Pancreas (tissue), 10 donors: ENCODE measurements around the gene ZMIZ2. TPM values are rescaled to one million over a fixed set of nuclear protein-coding genes. Genes with fewer than 3 reads are reported as not detected.
A peak's percentile ranks its signal among the peaks of the same experiment; 100 is the strongest.

Source experiments
- ATAC-seq, 4 donors: fragments of 200-7000 bp; cut with Tn5 transposase; one replicate each; pipeline versions ENCODE4 v1.8.0 to v1.9.1; 2020; ENCODE audit warnings: mild to moderate bottlenecking in 4 of 4, moderate library complexity in 4 of 4
- DNase-seq, 6 donors: peaks; one replicate each; pipeline ENCODE4 v3.0.0-alpha.2; 2020
- FAIRE-seq: peaks from 2 replicates; lab custom pipeline; 2012; peaks lifted over from hg19 to GRCh38; lab: Jason Lieb, UNC
- H3K27ac ChIP-seq, 4 donors: fragments of 200-600 bp; sonication (generic); 1 replicate in 3 of 4; 2 replicates in 1 of 4; pipeline versions ENCODE4 v1.5.0 to v1.8.0; 2020
- H3K27me3 ChIP-seq, 4 donors: fragments of 200-600 bp; one replicate each; pipeline ENCODE4 v1.8.0; 2021
- H3K36me3 ChIP-seq, 3 donors: fragments of 200-600 bp; sonication (generic) in 1 of 3; one replicate each; pipeline versions ENCODE4 v1.5.0 to v1.8.0; 2020 to 2021
- H3K4me1 ChIP-seq, 3 donors: fragments of 200-600 bp; one replicate each; pipeline ENCODE4 v1.8.0; 2021
- H3K4me3 ChIP-seq, 4 donors: fragments of 200-600 bp; sonication (generic) in 2 of 4; one replicate each; pipeline versions ENCODE4 v1.5.0 to v1.8.0; 2020 to 2021
- H3K9me3 ChIP-seq, 4 donors: fragments of 200-600 bp; one replicate each; pipeline ENCODE4 v1.8.0; 2021
- WGBS, 2 donors: extraction: QIAGEN DNeasy Blood & Tissue Kit; methylation state at CpG; one replicate each; pipeline ENCODE4 v1.1.7; 2013; 5-methylcytosine and 5-hydroxymethylcytosine counted together
- intact Hi-C, 3 donors: fragments of 100-400 bp; cut with DNase I; formaldehyde crosslinking; loops; one replicate each; pipeline versions ENCODE4 v1.11.1 to v1.14.2; 2022
- polyA plus RNA-seq, 2 donors: library from polyadenylated mRNA; stranded (reverse); fragments of 200-250 nt; gene quantifications; one replicate each; pipeline ENCODE4 v1.2.3, GENCODE V29; 2013
- total RNA-seq, 6 donors: library from RNA; stranded (reverse); fragmentation: NEBNext Ultra II Directional in 4 of 6; extraction: Animal tissue kit (Norgen Biotek cat#: 25700) in 4 of 6; gene quantifications; one replicate each; pipeline versions ENCODE4 v1.2.1 to v1.2.4, GENCODE V29; 2021 to 2023
- TF ChIP-seq, protein P1 (sequence below), 4 donors: fragments of 200-600 bp; sonication (generic) in 3 of 4; IDR thresholded peaks; one replicate each; pipeline versions ENCODE4 v1.5.0 to v1.8.0; 2021; ENCODE audit warnings: antibody characterized with exemption in 4 of 4
- donor health status: healthy with polysubstance abuse.
- donor health status: DM: no; HTN: no; CAD: no; lungs with moderate emphysema.
- donor health status: DM: no; HTN: no; CAD: no.
- donor health status: control.
- donor health status: control.
- donor health status: Bipolar disorder and iron deficiency.
- donor health status: DM: yes; HTN: yes; CAD: no.
- donor health status: DM: no; HTN: no; CAD: no.
- donor health status: DM: no; HTN: no; CAD: no.
- donor health status: DM: yes; HTN: yes; CAD: no.

The ZMIZ2 gene
- total and polyA plus RNA-seq, 8 donors: 38.4 to 199 (median 58.1) TPM

DNA sequence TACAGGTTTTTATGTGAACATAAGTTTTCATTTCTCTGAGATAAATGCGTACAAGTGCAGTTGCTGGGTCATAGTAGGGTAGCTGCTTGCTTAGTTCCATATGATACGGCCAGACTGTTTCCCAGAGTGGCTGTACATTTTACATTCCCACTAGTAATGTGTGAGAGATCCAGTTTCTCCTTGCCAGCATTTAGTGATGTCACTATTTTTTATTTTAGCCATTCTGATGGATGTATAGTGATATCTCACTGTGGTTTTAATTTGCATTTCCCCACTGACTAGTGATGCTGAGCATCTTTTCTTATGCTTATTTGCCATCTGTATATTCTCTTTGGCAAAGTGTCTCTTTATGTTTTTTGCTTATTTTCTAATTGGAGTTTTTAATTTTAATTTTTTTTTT lies 4.2 kb downstream of the ZMIZ2 start:
- Histone ChIP-seq H3K4me1 (peaks cover 0 to 17% (median 6%) of the 10 kb centered on the region in 3 donors), H3K27me3 (no peaks in the 10 kb centered on the region), H3K36me3 (peaks cover 0 to 13% (median 3%) of the 10 kb centered on the region in 3 donors), H3K27ac (no peak overlapping the region), H3K4me3 (no peak overlapping the region), H3K9me3 (no peaks in the 10 kb centered on the region)
- DNase-seq: no peak
- TF ChIP-seq, protein P1, sequence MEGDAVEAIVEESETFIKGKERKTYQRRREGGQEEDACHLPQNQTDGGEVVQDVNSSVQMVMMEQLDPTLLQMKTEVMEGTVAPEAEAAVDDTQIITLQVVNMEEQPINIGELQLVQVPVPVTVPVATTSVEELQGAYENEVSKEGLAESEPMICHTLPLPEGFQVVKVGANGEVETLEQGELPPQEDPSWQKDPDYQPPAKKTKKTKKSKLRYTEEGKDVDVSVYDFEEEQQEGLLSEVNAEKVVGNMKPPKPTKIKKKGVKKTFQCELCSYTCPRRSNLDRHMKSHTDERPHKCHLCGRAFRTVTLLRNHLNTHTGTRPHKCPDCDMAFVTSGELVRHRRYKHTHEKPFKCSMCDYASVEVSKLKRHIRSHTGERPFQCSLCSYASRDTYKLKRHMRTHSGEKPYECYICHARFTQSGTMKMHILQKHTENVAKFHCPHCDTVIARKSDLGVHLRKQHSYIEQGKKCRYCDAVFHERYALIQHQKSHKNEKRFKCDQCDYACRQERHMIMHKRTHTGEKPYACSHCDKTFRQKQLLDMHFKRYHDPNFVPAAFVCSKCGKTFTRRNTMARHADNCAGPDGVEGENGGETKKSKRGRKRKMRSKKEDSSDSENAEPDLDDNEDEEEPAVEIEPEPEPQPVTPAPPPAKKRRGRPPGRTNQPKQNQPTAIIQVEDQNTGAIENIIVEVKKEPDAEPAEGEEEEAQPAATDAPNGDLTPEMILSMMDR (IDR thresholded peaks at IDR 0.05): no peak
- ATAC-seq: no peak
- no peak for FAIRE-seq
- intact Hi-C loops: no loop called here
- 88 to 96% methylated on average over 2 of the region's 2 CpGs for WGBS, 2 donors

DNA sequence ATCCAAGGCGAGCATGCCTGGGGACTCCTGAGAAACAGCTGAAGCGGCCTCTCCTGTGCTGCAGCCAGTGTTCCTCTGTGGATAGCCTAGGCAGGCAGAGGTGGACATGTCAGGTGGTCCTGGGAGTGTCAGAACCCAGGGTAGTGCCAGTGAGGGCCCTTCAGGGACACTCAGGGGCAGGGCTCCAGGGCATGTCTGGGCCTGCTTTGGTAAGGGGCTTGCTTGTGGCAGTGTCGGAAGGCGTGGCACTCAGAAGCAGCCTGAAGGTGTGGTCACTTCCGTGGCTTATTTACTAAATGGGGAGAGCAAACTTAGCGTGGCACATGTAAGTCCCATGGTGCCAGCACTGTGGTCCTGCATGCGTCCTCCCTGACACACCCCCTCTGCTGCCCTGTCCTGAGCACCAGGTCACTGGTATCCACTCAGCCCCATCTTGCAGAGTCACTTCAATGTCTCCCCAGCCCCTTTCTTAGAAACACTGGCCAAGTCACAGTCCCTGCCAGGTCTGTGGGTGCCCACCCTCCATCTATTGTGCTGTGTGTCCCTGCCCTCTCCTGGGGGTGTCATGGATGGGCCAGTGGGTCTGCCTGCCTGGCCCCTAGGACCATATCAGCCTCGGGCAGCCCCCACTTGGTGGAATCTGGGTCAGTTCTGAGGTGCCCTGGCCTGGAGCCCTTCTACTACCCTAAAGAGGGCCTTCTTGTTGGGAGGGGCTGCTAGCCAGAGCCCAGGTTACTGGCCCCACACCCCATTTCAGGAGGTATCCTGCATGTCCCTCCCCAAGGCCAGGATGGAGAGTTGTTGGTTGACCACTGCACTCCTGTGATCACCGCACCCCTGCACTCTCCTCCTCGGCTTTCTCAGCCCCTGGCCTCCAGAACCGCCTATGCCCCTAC lies 6.4 kb downstream of the ZMIZ2 start:
- peaks cover 0 to 17% (median 6%) of the 10 kb centered on the region in 3 donors for H3K4me1 ChIP-seq
- 82 to 86% methylated on average over 11 of the region's 11 CpGs for WGBS, 2 donors
- peaks cover 0 to 27% (median 3%) of the 10 kb centered on the region in 3 donors for H3K36me3 ChIP-seq
- TF ChIP-seq, protein P1 (IDR thresholded peaks at IDR 0.05): no peak
- no peak for FAIRE-seq
- no peaks in the 10 kb centered on the region for H3K9me3 ChIP-seq
- ATAC-seq: no peak
- H3K4me3 ChIP-seq: no peak overlapping the region
- no peaks in the 10 kb centered on the region for H3K27me3 ChIP-seq
- DNase-seq: peak in 1 of 6 donors; percentile 62
- intact Hi-C loops: no loop called here
- no peak overlapping the region for H3K27ac ChIP-seq

DNA sequence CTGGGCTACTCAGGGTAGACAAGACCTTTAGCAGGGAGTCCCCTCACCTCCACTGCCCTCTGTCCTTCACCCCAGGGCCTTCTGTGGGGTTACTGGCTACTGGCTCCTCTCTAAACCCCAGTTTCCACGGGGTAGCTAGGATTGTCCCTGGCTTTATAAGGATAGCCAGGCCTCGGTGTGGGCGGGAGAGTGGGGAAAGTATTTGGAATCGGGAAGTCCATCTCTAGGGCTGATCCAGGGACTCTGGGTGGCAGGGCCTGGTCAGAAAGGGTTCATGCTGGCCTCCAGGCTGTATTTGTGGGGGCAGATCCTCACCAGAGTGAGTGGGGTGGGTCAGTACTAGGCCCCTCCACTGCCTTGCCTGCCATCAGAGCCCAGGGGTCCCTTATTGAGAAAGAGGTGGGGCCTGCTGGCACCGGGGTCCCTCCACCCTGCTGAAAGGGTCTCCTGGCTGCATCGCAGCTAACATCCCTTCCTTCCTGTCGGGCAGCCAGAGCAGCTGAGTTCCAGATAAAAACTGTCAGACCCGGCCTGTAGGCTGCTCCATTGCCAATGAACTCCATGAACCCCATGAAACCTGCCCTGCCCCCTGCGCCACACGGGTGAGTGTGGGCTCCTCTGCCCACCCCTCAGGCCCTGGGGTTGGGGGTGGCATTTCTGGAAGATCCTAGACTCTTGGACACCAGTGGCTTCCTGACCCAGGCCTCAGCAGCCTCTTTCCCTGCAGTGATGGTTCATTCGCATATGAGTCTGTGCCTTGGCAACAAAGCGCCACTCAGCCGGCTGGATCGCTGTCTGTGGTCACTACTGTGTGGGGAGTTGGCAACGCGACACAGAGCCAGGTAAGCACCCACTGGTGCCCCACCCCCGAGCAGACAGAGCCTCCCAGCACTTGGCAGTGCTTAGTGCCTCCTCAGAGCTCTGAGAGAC lies 7.3 kb downstream of the ZMIZ2 start:
- H3K36me3 ChIP-seq: peaks cover 0 to 35% (median 3%) of the 10 kb centered on the region in 3 donors
- intact Hi-C loops: no loop called here
- H3K27ac ChIP-seq: peak overlapping the region in 1 of 4 donors; percentile 4
- 77 to 78% methylated on average over 17 of the region's 17 CpGs for WGBS, 2 donors
- ATAC-seq (peak in 1 of 4 donors; percentile 4), FAIRE-seq (no peak), DNase-seq (peak in 1 of 6 donors; percentile 62)
- H3K4me1 ChIP-seq: peaks cover 0 to 8% (median 5%) of the 10 kb centered on the region in 3 donors
- no peak overlapping the region for H3K4me3 ChIP-seq
- TF ChIP-seq, protein P1 (IDR thresholded peaks at IDR 0.05): no peak
- H3K27me3 ChIP-seq: no peaks in the 10 kb centered on the region
- H3K9me3 ChIP-seq: no peaks in the 10 kb centered on the region

DNA sequence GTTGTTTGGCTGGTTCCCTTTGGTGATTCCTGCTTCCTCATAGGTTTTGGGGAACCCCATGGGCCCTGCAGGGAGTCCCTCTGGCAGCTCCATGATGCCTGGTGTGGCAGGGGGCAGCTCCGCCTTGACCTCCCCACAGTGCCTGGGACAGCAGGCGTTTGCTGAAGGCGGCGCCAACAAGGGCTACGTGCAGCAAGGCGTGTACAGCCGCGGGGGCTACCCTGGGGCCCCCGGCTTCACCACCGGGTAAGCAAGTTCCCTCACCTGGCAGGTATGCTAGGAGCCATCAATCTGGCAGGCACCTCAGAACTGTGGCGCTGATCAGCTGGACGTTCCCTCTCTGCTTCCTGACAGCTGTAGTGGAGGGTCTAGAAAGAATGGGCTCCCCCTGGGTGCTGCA lies 8.3 kb downstream of the ZMIZ2 start:
- FAIRE-seq: no peak
- H3K36me3 ChIP-seq: peaks cover 0 to 44% (median 3%) of the 10 kb centered on the region in 3 donors
- H3K9me3 ChIP-seq: no peaks in the 10 kb centered on the region
- peak in 1 of 6 donors; percentile 65 for DNase-seq
- TF ChIP-seq, protein P1 (IDR thresholded peaks at IDR 0.05): no peak
- 91 to 92% methylated on average over 12 of the region's 12 CpGs for WGBS, 2 donors
- H3K4me3 ChIP-seq: no peak overlapping the region
- no peak overlapping the region for H3K27ac ChIP-seq
- H3K4me1 ChIP-seq: no peaks in the 10 kb centered on the region
- ATAC-seq: no peak
- intact Hi-C loops: no loop called here
- no peaks in the 10 kb centered on the region for H3K27me3 ChIP-seq
